ENCODE data around the gene MT1X. TPM values are rescaled to one million over a fixed set of nuclear protein-coding genes. Genes with fewer than 3 reads are reported as not detected.

Gene MT1X
- total RNA-seq, 2 experiments from 2014 or later, result 17.1 to 21.2 TPM

DNA sequence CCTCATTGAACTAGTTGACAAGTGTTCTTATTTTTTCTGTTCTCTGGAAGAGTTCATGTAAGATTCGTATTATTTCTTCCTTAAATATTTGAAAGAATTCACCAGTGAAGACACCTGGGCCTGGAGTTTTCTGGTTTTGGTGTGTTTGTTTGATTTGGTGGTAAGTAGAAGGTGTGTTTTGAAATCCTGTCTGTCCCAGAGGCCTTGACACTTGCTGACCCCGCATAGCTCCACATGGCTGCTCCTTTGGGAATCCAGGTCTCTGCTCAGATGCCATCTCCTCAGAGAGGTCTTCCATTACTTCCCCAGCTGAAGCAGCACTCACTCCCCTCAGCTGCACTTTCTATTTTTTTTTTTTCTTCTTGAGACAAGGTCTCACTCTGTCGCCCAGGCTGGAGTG lies 41.9 kb downstream of the MT1X start:
- ChIA-PET POLR2A (interaction anchor here (0.8 kb wide), 1 partner anchor 8 kb away, joined by 3 read pairs; no protein-coding TSS in a partner anchor), CTCF (ENCODE audit: unreplicated experiment) (no interaction called here)
- H4K20me1 ChIP-seq (ENCODE audit: insufficient read depth, low read length), result no peaks in the 10 kb centered on the region
- H3K79me2 ChIP-seq (ENCODE audit: insufficient read depth, low read depth, low read length), result no peaks in the 10 kb centered on the region
- no peaks in the 10 kb centered on the region; the same call in 1 of the 2 replicates for H3K9me3 ChIP-seq (ENCODE audit: low read length)
- intact Hi-C loops (cut with micrococcal nuclease; ENCODE audit: unreplicated experiment), result no loop called here
- no peak for TF ChIP-seq EZH2phosphoT487 (IDR thresholded peaks at IDR 0.05; ENCODE audit: borderline replicate concordance, low read depth, low read length)
- TF ChIP-seq, protein P1, sequence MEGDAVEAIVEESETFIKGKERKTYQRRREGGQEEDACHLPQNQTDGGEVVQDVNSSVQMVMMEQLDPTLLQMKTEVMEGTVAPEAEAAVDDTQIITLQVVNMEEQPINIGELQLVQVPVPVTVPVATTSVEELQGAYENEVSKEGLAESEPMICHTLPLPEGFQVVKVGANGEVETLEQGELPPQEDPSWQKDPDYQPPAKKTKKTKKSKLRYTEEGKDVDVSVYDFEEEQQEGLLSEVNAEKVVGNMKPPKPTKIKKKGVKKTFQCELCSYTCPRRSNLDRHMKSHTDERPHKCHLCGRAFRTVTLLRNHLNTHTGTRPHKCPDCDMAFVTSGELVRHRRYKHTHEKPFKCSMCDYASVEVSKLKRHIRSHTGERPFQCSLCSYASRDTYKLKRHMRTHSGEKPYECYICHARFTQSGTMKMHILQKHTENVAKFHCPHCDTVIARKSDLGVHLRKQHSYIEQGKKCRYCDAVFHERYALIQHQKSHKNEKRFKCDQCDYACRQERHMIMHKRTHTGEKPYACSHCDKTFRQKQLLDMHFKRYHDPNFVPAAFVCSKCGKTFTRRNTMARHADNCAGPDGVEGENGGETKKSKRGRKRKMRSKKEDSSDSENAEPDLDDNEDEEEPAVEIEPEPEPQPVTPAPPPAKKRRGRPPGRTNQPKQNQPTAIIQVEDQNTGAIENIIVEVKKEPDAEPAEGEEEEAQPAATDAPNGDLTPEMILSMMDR (conservative IDR thresholded peaks at IDR 0.05; ENCODE audit: low read length), result no peak
- H3K9me2 ChIP-seq (ENCODE audit: insufficient read depth, low read length), result no peaks in the 10 kb centered on the region
- no peaks in the 10 kb centered on the region for H3K36me3 ChIP-seq (ENCODE audit: insufficient read depth, low read length)
- H3K27ac ChIP-seq (ENCODE audit: low read depth, low read length, poor library complexity, severe bottlenecking), result no peak overlapping the region
- no peak for DNase-seq (ENCODE audit: low spot score)
- no peak overlapping the region for H2AFZ ChIP-seq (ENCODE audit: low read length)
- BruUV-seq (replicated peaks), result no TSS peak
- H3K4me1 ChIP-seq (ENCODE audit: insufficient read depth, low read length, poor library complexity, severe bottlenecking), result peaks cover 6% of the 10 kb centered on the region
- H3K4me3 ChIP-seq (ENCODE audit: low read depth, low read length, poor library complexity, severe bottlenecking), result no peak overlapping the region
- H3K4me2 ChIP-seq (ENCODE audit: low read length), result no peak overlapping the region

DNA sequence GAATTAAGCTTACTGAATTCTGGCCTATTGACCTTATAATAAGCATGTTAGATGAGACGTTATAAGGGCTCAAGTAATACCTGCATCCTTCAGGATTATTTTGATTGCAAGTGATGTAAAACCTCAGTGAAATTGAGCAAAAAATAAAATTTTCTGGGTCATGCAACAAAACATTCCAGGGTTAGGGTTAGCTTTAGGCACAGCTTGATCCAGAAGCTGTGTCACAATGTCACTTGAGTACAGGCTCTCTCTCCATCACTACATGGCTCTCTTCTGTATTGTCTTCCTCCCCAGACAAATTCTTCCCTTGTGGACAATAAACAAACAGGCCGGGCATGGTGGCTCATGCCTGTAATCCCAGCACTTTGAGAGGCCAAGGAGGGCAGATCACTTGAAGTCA lies 44.0 kb downstream of the MT1X start:
- no peak for DNase-seq (ENCODE audit: low spot score)
- Histone ChIP-seq H3K27ac (ENCODE audit: low read depth, low read length, poor library complexity, severe bottlenecking) (no peak overlapping the region), H3K9me3 (ENCODE audit: low read length) (no peaks in the 10 kb centered on the region; the same call in 1 of the 2 replicates), H3K79me2 (ENCODE audit: insufficient read depth, low read depth, low read length) (peaks cover 13% of the 10 kb centered on the region), H3K9me2 (ENCODE audit: insufficient read depth, low read length) (no peaks in the 10 kb centered on the region), H3K4me1 (ENCODE audit: insufficient read depth, low read length, poor library complexity, severe bottlenecking) (peaks cover 15% of the 10 kb centered on the region), H2AFZ (ENCODE audit: low read length) (no peak overlapping the region), H3K36me3 (ENCODE audit: insufficient read depth, low read length) (no peaks in the 10 kb centered on the region), H3K4me3 (ENCODE audit: low read depth, low read length, poor library complexity, severe bottlenecking) (no peak overlapping the region), H4K20me1 (ENCODE audit: insufficient read depth, low read length) (no peaks in the 10 kb centered on the region), H3K4me2 (ENCODE audit: low read length) (no peak overlapping the region)
- intact Hi-C loops (cut with micrococcal nuclease; ENCODE audit: unreplicated experiment), result no loop called here
- ChIA-PET CTCF (ENCODE audit: unreplicated experiment) (no interaction called here), POLR2A (interaction anchor here (1.1 kb wide), 1 partner anchor 9 kb away, joined by 3 read pairs; no protein-coding TSS in a partner anchor)
- no TSS peak for BruUV-seq (replicated peaks)
- TF ChIP-seq, protein P1 (conservative IDR thresholded peaks at IDR 0.05; ENCODE audit: low read length), result no peak
- no peak for TF ChIP-seq EZH2phosphoT487 (IDR thresholded peaks at IDR 0.05; ENCODE audit: borderline replicate concordance, low read depth, low read length)

DNA sequence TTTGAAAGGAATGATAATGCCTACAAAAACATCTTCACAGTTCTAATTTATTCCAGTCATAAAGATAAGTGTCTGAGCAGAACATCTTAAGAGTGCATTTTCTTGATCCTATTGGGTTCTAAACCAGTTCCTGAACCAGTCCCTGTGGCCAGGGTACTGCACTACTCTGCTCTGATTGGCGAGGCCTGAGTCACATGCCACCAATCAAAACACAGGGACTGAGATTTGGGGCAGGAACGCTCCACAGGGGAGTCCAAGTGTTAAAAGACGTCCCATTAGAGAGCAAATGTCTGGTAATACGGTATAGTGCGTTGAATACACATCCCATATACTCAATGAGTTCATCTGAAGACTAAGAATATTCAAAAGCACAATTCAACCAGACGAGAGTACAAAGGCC lies 44.7 kb downstream of the MT1X start:
- ChIA-PET POLR2A (interaction anchor here (0.6 to 3.0 kb wide), 2 partner anchors 18 to 191 kb away, joined by 6 to 9 read pairs; no protein-coding TSS in a partner anchor), CTCF (ENCODE audit: unreplicated experiment) (no interaction called here)
- no peaks in the 10 kb centered on the region; the same call in 1 of the 2 replicates for H3K9me3 ChIP-seq (ENCODE audit: low read length)
- peaks cover 21% of the 10 kb centered on the region for H3K4me1 ChIP-seq (ENCODE audit: insufficient read depth, low read length, poor library complexity, severe bottlenecking)
- no peaks in the 10 kb centered on the region for H3K9me2 ChIP-seq (ENCODE audit: insufficient read depth, low read length)
- no peak for DNase-seq (ENCODE audit: low spot score)
- H4K20me1 ChIP-seq (ENCODE audit: insufficient read depth, low read length), result peaks cover 3% of the 10 kb centered on the region; the same call in 1 of the 2 replicates
- no peak for TF ChIP-seq EZH2phosphoT487 (IDR thresholded peaks at IDR 0.05; ENCODE audit: borderline replicate concordance, low read depth, low read length)
- TF ChIP-seq, protein P1 (conservative IDR thresholded peaks at IDR 0.05; ENCODE audit: low read length), result no peak
- no peak overlapping the region for H3K4me3 ChIP-seq (ENCODE audit: low read depth, low read length, poor library complexity, severe bottlenecking)
- H3K79me2 ChIP-seq (ENCODE audit: insufficient read depth, low read depth, low read length), result peaks cover 19% of the 10 kb centered on the region
- BruUV-seq (replicated peaks), result no TSS peak
- H2AFZ ChIP-seq (ENCODE audit: low read length), result no peak overlapping the region
- no peak overlapping the region for H3K4me2 ChIP-seq (ENCODE audit: low read length)
- intact Hi-C loops (cut with micrococcal nuclease; ENCODE audit: unreplicated experiment), result no loop called here
- H3K27ac ChIP-seq (ENCODE audit: low read depth, low read length, poor library complexity, severe bottlenecking), result no peak overlapping the region
- H3K36me3 ChIP-seq (ENCODE audit: insufficient read depth, low read length), result no peaks in the 10 kb centered on the region

Data from OCI-LY7 (cell line).